ENCODE results near the gene FAM209A.
"Not testable (repeated sequence)": the region's sequence is repeated elsewhere in the genome, so short reads cannot be mapped to it uniquely, and the experiment has no call there.

Gene FAM209A

GRCh38 chr20:56537997-56538396, 13.5 kb downstream of the FAM209A start:
- DNase-seq (ENCODE audit: low read depth in 1 of 2, low spot score in 1 of 2), result no peak

- no peak for DNase-seq (ENCODE audit: low read depth in 1 of 2, low spot score in 1 of 2)
Observed at GRCh38 chr20:56540415-56540814, 15.9 kb downstream of the FAM209A start.

GRCh38 chr20:56542489-56543030, 18.0 kb downstream of the FAM209A start:
- no peak for DNase-seq (ENCODE audit: low read depth in 1 of 2, low spot score in 1 of 2)

GRCh38 chr20:56551571-56551970, 27.0 kb downstream of the FAM209A start:
- DNase-seq (ENCODE audit: low read depth in 1 of 2, low spot score in 1 of 2), result no peak

GRCh38 chr20:56552911-56553629, 28.5 kb downstream of the FAM209A start:
- DNase-seq (ENCODE audit: low read depth in 1 of 2, low spot score in 1 of 2), result no peak

- DNase-seq (ENCODE audit: low read depth in 1 of 2, low spot score in 1 of 2), result no peak
Observed at GRCh38 chr20:56554869-56555268, 30.3 kb downstream of the FAM209A start.

- no peak for DNase-seq (ENCODE audit: low read depth in 1 of 2, low spot score in 1 of 2)
Observed at GRCh38 chr20:56558968-56559367, 34.4 kb downstream of the FAM209A start.

GRCh38 chr20:56564526-56564925, 40.0 kb downstream of the FAM209A start:
- DNase-seq (ENCODE audit: low read depth in 1 of 2, low spot score in 1 of 2), result not testable (repeated sequence)

- DNase-seq (ENCODE audit: low read depth in 1 of 2, low spot score in 1 of 2), result no peak
Observed at GRCh38 chr20:56565511-56565910, 41.0 kb downstream of the FAM209A start.

- DNase-seq (ENCODE audit: low read depth in 1 of 2, low spot score in 1 of 2), result no peak
Observed at GRCh38 chr20:56566621-56567020, 42.1 kb downstream of the FAM209A start.

- no peak for DNase-seq (ENCODE audit: low read depth in 1 of 2, low spot score in 1 of 2)
Observed at GRCh38 chr20:56570832-56571231, 46.3 kb downstream of the FAM209A start.

- DNase-seq (ENCODE audit: low read depth in 1 of 2, low spot score in 1 of 2), result no peak
Observed at GRCh38 chr20:56572172-56572571, 47.6 kb downstream of the FAM209A start.

- no peak for DNase-seq (ENCODE audit: low read depth in 1 of 2, low spot score in 1 of 2)
Observed at GRCh38 chr20:56573986-56574385, 49.4 kb downstream of the FAM209A start.

- no peak for DNase-seq (ENCODE audit: low read depth in 1 of 2, low spot score in 1 of 2)
Observed at GRCh38 chr20:56574531-56575142, 50.1 kb downstream of the FAM209A start.

- no peak for DNase-seq (ENCODE audit: low read depth in 1 of 2, low spot score in 1 of 2)
Observed at GRCh38 chr20:56575157-56575556, 50.6 kb downstream of the FAM209A start.

Measured in activated CD4-positive, alpha-beta T cell treated with anti-CD3 and anti-CD28 coated beads, Interleukin-2, amount 50 U/mL, for 24 hours (primary cell).